GM18526 (cell line): ENCODE results near the gene EZR.

Source experiments
- POLR2A ChIP-seq: IDR thresholded peaks from 3 replicates; pipeline ENCODE4 v1.6.1; 2011; ENCODE audit not compliant: insufficient read length; ENCODE audit errors: extremely low read depth

The EZR gene

DNA sequence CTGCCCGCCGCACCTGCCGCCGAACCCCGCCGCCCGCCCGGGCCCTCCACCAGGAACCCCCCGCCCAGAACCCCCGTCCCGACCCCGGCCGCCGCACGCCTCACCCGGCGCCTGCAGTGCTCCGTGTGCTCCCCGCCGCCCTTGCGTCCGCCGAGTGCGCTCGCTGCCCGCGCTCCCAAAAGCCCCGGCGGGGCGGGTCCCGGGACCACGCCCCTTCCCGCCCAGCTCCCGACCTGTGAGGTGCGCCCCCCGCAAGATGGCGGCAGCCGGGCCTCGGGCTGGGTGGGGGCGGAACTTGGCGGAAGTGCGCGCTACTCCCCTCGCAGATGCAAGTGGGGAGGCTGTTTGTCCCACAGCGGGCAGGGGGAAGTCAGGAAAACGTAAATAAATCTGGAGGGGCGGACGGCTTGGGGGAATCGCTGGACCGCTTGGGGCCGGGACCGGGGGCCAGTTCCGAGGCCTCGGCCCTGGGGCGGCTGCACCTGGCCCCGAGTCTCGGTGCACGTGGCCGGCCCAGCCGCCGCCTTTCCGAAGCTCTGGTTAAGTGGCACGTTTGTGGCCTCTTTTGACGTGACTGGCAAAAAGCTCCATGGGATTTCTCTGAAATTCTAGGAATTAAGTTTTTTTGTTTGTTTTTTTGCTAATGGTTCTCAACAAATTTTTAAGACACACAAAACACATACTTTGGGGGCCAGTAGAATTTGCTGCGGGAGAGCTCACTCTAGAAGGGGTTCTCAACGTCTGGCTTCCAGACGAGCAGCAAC lies at the start of gene EZR:
TSS of gene EZR (minus strand) at position 156 of the 764 bp plus-strand sequence. CDS start 1,275 bp downstream, outside the sequence.
- peak; percentile 96 for TF ChIP-seq POLR2A

GRCh38 chr6:158868122-158868480 lies 48.9 kb upstream of the EZR start:
- no peak for TF ChIP-seq POLR2A

- TF ChIP-seq POLR2A, result no peak
Observed at GRCh38 chr6:158867381-158868121, 48.4 kb upstream of the EZR start.

GRCh38 chr6:158865769-158866168 lies 46.6 kb upstream of the EZR start:
- no peak for TF ChIP-seq POLR2A

GRCh38 chr6:158863646-158864045 lies 44.5 kb upstream of the EZR start:
- TF ChIP-seq POLR2A, result no peak

- no peak for TF ChIP-seq POLR2A
Observed at GRCh38 chr6:158861686-158862381, 42.7 kb upstream of the EZR start.

GRCh38 chr6:158860279-158860865 lies 41.2 kb upstream of the EZR start:
- TF ChIP-seq POLR2A, result no peak

DNA sequence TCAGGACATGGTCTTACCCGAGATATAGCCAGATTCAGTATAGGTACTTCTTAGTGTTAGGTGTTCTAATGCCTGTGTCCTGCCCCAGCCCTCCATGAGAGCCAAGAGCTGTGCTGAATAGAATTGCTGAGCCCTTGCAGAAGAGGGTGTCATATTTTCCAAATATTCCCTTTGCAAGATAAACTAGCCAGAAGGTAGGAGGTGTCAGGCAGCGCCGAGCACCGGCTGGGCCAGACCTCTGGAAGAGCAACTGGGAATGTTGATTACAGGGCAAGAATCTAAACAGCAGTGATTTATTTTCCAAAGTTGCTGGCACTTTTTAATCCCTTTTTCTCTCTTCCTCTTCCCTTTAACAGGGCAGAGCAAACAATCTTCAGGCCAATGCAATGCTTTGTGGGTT lies 37.1 kb upstream of the EZR start:
- TF ChIP-seq POLR2A, result no peak

DNA sequence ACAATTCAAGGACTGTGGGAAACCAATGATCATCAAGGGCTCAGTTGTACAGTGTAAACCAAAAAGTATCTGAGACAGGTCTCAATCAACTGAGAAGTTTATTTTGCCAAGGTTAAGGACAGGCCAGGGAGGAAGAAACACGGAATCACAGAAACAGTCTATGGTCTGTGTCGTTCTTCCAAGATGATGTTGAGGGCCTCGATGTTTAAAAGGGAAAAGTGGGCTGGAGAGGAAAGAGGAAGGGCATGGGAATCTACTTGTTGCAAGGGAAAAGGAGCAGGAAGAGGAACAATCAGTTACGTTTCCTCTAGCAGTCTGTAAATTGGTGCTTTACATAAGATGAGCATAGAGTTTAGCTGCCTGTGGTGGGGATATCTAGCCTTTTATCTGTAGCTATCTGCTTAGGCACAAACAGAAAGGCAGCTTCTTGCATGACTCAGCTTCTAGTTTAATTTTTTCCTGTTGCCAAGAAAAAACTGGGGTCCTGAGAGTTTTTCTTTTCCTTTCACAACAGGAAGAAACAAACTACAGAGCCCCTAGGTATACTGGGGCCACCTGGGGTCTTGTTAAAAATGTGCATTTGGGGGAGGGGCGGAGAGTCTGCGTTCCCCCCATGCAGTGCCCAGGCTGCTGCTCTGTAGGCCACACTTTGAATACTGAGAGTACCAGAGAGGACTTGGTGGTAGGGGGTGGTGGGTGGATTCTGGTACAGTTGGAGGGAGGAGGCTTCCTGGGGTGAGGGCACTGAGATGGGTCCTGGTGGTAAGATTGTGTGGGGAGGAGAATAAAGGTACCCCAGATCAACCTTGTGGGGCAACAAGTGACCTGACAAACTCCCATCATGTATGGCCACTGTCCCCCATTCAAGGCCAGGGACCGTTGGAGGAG lies 35.3 kb upstream of the EZR start:
- no peak for TF ChIP-seq POLR2A

GRCh38 chr6:158853880-158854213 lies 34.7 kb upstream of the EZR start:
- no peak for TF ChIP-seq POLR2A

- no peak for TF ChIP-seq POLR2A
Observed at GRCh38 chr6:158853072-158853879, 34.1 kb upstream of the EZR start.

- no peak for TF ChIP-seq POLR2A
Observed at GRCh38 chr6:158852312-158853071, 33.3 kb upstream of the EZR start.

GRCh38 chr6:158850807-158851115 lies 31.6 kb upstream of the EZR start:
- no peak for TF ChIP-seq POLR2A
